22Rv1 (cell line): ENCODE measurements around the gene ACER3.

ENCODE experiments used
- ZFX ChIP-seq: fragments of 450-650 bp; IDR thresholded peaks from 2 replicates; pipeline ENCODE4 v1.6.1; 2017; ENCODE audit warnings: antibody characterized with exemption, borderline replicate concordance
- TF ChIP-seq, protein P1 (sequence below): fragments of 450-650 bp; IDR thresholded peaks from 2 replicates; pipeline ENCODE4 v1.5.1; 2017; ENCODE audit warnings: mild to moderate bottlenecking

DNA sequence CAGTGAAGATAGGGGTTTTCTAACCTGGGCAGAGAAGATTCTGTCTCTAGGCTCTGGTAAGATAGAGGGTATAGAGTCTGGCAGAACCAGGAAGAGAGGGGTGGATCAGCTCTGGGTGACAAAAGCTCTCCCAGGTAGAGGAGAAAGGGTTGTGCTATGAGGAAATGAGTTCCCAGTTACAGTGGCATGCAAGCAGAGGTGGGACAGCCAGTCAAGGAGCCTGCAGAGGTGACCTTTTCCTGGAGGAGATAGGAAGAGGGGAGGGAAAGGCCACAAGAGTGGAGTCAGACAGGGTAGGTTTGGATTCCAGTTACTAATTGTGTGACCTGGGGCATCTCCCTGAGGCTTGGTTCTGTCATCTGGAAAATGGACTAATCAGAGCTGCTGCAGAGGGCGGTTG, 202.7 kb downstream of the ACER3 start:
- no peak for TF ChIP-seq ZFX
- TF ChIP-seq, protein P1, sequence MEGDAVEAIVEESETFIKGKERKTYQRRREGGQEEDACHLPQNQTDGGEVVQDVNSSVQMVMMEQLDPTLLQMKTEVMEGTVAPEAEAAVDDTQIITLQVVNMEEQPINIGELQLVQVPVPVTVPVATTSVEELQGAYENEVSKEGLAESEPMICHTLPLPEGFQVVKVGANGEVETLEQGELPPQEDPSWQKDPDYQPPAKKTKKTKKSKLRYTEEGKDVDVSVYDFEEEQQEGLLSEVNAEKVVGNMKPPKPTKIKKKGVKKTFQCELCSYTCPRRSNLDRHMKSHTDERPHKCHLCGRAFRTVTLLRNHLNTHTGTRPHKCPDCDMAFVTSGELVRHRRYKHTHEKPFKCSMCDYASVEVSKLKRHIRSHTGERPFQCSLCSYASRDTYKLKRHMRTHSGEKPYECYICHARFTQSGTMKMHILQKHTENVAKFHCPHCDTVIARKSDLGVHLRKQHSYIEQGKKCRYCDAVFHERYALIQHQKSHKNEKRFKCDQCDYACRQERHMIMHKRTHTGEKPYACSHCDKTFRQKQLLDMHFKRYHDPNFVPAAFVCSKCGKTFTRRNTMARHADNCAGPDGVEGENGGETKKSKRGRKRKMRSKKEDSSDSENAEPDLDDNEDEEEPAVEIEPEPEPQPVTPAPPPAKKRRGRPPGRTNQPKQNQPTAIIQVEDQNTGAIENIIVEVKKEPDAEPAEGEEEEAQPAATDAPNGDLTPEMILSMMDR, result no peak
